T-cell (primary cell): Measurements from ENCODE around the gene CDH13. TPM values are rescaled to one million over a fixed set of nuclear protein-coding genes. Genes with fewer than 3 reads are reported as not detected.

Source experiments
- ATAC-seq, 4 experiments: fragments of 200-7000 bp in 3 of 4; fragments of 150-1000 bp in 1 of 4; cut with Tn5 transposase; replicated peaks in 1 of 4; 1 replicate in 3 of 4; 2 replicates in 1 of 4; pipeline ENCODE4 v1.10.0; 2021; ENCODE audit warnings: moderate library complexity in 3 of 4, mild to moderate bottlenecking in 2 of 4, moderate number of reproducible peaks in 1 of 4
- CTCF ChIA-PET, 2 donors: fragments of 300-600 bp; sonication (Branson Sonifier 250); formaldehyde crosslinking; loops; one replicate each; lab custom pipeline; 2022; ENCODE audit warnings: antibody characterized with exemption in 2 of 2; lab: Charles Lee
- POLR2A ChIA-PET, 2 donors: fragments of 300-600 bp; sonication (Branson Sonifier 250); formaldehyde crosslinking; loops; one replicate each; lab custom pipeline; 2022; ENCODE audit warnings: antibody characterized with exemption in 2 of 2; lab: Charles Lee
- DNase-seq, 35 experiments: peaks; one replicate each; pipeline versions ENCODE4 v3.0.0 to v3.0.0-alpha.2; 2013 to 2023
- H3K27ac ChIP-seq: one replicate; pipeline ENCODE4 v1.5.1; 2013; ENCODE audit warnings: low read length
- H3K27me3 ChIP-seq, 2 experiments: replicated peaks in 1 of 2; 1 replicate in 1 of 2; 2 replicates in 1 of 2; pipeline versions ENCODE4 v1.6.1 to v1.7.0; 2013; ENCODE audit warnings: low read length in 1 of 2, mixed read lengths in 1 of 2; ENCODE audit not compliant: control insufficient read depth in 2 of 2, insufficient read depth in 2 of 2; ENCODE audit errors: extremely low read depth in 1 of 2
- H3K36me3 ChIP-seq, 2 donors: 1 replicate in 1 of 2; 2 replicates in 1 of 2; pipeline versions ENCODE4 v1.6.1 to v1.7.0; 2013; ENCODE audit warnings: low read length in 1 of 2; ENCODE audit not compliant: control insufficient read depth in 2 of 2, insufficient read depth in 1 of 2; ENCODE audit errors: extremely low read depth in 1 of 2
- H3K4me1 ChIP-seq, 2 experiments: 1 replicate in 1 of 2; 2 replicates in 1 of 2; pipeline versions ENCODE4 v1.6.1 to v1.7.0; 2013; ENCODE audit warnings: low read length in 2 of 2, mixed read lengths in 1 of 2; ENCODE audit not compliant: insufficient read depth in 2 of 2, control insufficient read depth in 1 of 2; ENCODE audit errors: extremely low read depth in 1 of 2
- H3K4me3 ChIP-seq, 2 donors: 1 replicate in 1 of 2; 2 replicates in 1 of 2; pipeline versions ENCODE4 v1.5.1 to v1.7.0; 2013; ENCODE audit warnings: mild to moderate bottlenecking in 2 of 2, low read length in 1 of 2, moderate library complexity in 1 of 2; ENCODE audit not compliant: control insufficient read depth in 1 of 2; ENCODE audit errors: extremely low read depth in 1 of 2
- H3K9me3 ChIP-seq: 2 replicates; pipeline ENCODE4 v1.7.0; 2013
- H3K27ac Mint-ChIP-seq, 2 donors: one replicate each; pipeline ENCODE4 v1.8.0; 2020 to 2021; ENCODE audit warnings: mild to moderate bottlenecking in 2 of 2, mixed read lengths in 2 of 2
- H3K27me3 Mint-ChIP-seq, 2 donors: one replicate each; pipeline ENCODE4 v1.8.0; 2021 to 2022; ENCODE audit warnings: mixed read lengths in 2 of 2
- H3K36me3 Mint-ChIP-seq: one replicate; pipeline ENCODE4 v1.8.0; 2021; ENCODE audit warnings: mixed read lengths
- H3K4me1 Mint-ChIP-seq, 3 donors: one replicate each; pipeline ENCODE4 v1.8.0; 2020 to 2022; ENCODE audit warnings: mixed read lengths in 3 of 3, mild to moderate bottlenecking in 1 of 3
- H3K4me3 Mint-ChIP-seq, 3 donors: one replicate each; pipeline ENCODE4 v1.8.0; 2020 to 2022; ENCODE audit warnings: mild to moderate bottlenecking in 3 of 3, mixed read lengths in 3 of 3, moderate library complexity in 3 of 3
- H3K9me3 Mint-ChIP-seq, 3 donors: one replicate each; pipeline ENCODE4 v1.8.0; 2020 to 2022; ENCODE audit warnings: mixed read lengths in 3 of 3
- WGBS: methylation state at CpG from one replicate; pipeline ENCODE4 v1.1.5; 2013; ENCODE audit warnings: missing lambda C conversion rate; ENCODE audit not compliant: insufficient coverage; 5-methylcytosine and 5-hydroxymethylcytosine counted together
- total RNA-seq, 35 experiments: library from RNA in 6 of 35; stranded (reverse) in 6 of 35; fragments of 120-200 nt in 1 of 35; gene quantifications; one replicate each; pipeline versions ENCODE4 v1.2.1 to v1.2.4 and lab custom pipeline; 2013 to 2026

The CDH13 gene
- total RNA-seq, 5 donors from 2014 or later (not counting 1 experiment from before 2014, with no cell fraction given) = not detected

DNA sequence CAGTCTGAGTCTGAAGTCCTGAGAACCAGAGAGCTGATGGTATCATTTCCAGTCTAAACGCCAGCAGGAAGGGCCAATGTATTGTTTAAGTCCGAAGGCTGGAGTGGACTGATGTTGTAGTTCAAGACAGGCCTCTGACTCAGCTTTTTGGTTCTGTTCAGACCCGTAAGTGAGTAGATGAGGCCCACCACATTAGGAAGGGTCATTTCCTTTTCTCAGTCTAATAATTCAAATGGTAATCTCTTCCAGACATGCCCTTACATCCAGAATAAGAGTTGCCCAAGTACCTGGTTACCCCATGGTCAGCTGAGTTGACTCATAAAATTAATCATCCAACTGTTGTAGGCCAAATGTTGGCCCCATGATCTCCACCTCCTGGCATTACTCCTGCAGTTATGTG, 738.4 kb downstream of the CDH13 start:
- H3K4me3 Mint-ChIP-seq = no peak overlapping the region
- Histone ChIP-seq H3K4me3 (no peak overlapping the region), H3K4me1 (no peaks in the 10 kb centered on the region), H3K27ac (no peak overlapping the region), H3K27me3 (no peaks in the 10 kb centered on the region), H3K36me3 (no peaks in the 10 kb centered on the region), H3K9me3 (no peaks in the 10 kb centered on the region)
- no peaks in the 10 kb centered on the region for H3K4me1 Mint-ChIP-seq
- ATAC-seq = no peak
- ChIA-PET POLR2A (no interaction called here), CTCF (no interaction called here)
- peaks cover 0 to 9% (median 6%) of the 10 kb centered on the region in 3 donors for H3K9me3 Mint-ChIP-seq
- H3K36me3 Mint-ChIP-seq = no peaks in the 10 kb centered on the region
- peaks cover 0 to 3% of the 10 kb centered on the region in 2 donors for H3K27me3 Mint-ChIP-seq
- no CpG with 5 or more reads among the region's 3 CpGs for WGBS
- H3K27ac Mint-ChIP-seq = no peak overlapping the region
- DNase-seq = no peak

DNA sequence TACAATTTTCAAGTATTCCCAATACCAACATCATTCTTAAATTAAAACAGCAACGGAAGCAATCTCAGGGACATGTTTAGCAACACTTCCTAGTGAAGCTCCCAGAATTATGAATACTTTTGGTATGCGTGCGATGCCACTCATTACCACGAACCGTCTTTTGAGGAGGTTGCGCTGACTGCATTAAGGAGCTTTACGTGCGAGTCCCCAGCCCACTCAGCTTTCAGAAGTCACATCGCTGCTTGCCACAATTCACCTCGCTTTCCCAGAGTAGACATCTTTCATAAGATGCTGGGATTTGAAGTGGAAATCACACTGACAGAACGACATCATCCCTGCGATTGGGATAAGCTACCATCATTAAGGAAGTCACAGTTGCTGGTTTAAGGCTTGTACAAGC, 739.5 kb downstream of the CDH13 start:
- no CpG with 5 or more reads among the region's 12 CpGs for WGBS

DNA sequence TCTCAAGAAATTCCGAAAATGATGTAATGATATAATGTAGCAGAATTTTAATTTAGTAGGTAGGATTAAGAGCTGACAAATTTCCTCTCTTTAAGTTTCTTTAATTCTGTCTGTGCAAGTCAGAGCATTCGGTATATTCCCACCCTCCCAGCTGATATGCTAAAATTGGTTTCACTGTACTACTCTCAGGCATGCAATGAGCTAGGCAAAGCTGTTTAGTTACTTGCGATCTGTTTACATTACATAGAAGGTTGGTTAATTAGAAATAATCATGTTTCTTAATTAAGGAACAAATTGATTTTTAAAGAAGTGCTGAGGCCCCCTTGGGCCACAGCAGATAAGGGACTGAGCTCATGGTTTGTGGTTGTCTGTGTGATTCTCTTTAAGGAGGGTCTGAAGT, 748.2 kb downstream of the CDH13 start:
- no peaks in the 10 kb centered on the region for H3K4me1 Mint-ChIP-seq
- CTCF ChIA-PET = no interaction called here
- WGBS = 100% methylated on average over 1 of the region's 3 CpGs

More for the DNA sequence above, 739.5 kb downstream of the CDH13 start:
- Histone ChIP-seq H3K36me3 (no peaks in the 10 kb centered on the region), H3K27ac (no peak overlapping the region), H3K4me3 (no peak overlapping the region), H3K9me3 (no peaks in the 10 kb centered on the region), H3K4me1 (no peaks in the 10 kb centered on the region), H3K27me3 (no peaks in the 10 kb centered on the region)
- ChIA-PET CTCF (no interaction called here), POLR2A (no interaction called here)
- no peak overlapping the region for H3K27ac Mint-ChIP-seq
- H3K4me1 Mint-ChIP-seq = no peaks in the 10 kb centered on the region
- H3K9me3 Mint-ChIP-seq = peaks cover 0 to 13% (median 6%) of the 10 kb centered on the region in 3 donors
- H3K36me3 Mint-ChIP-seq = no peaks in the 10 kb centered on the region
- DNase-seq (no peak), ATAC-seq (no peak)
- peaks cover 0 to 4% of the 10 kb centered on the region in 2 donors for H3K27me3 Mint-ChIP-seq
- no peak overlapping the region for H3K4me3 Mint-ChIP-seq

GRCh38 chr16:83389751-83390150, 763.0 kb downstream of the CDH13 start:
- ATAC-seq (no peak), DNase-seq (no peak)
- no peak overlapping the region for H3K27ac Mint-ChIP-seq
- H3K27me3 Mint-ChIP-seq = no peaks in the 10 kb centered on the region
- Histone ChIP-seq H3K36me3 (no peaks in the 10 kb centered on the region), H3K4me1 (no peaks in the 10 kb centered on the region), H3K27me3 (peaks cover 0 to 2% of the 10 kb centered on the region in 2 experiments), H3K27ac (no peak overlapping the region), H3K4me3 (no peak overlapping the region), H3K9me3 (no peaks in the 10 kb centered on the region)
- H3K36me3 Mint-ChIP-seq = no peaks in the 10 kb centered on the region
- POLR2A ChIA-PET = no interaction called here
- no peak overlapping the region for H3K4me3 Mint-ChIP-seq
- peaks cover 15 to 20% (median 15%) of the 10 kb centered on the region in 3 donors for H3K9me3 Mint-ChIP-seq
- 34% methylated on average over 2 of the region's 3 CpGs for WGBS
- CTCF ChIA-PET = no interaction called here
- H3K4me1 Mint-ChIP-seq = no peaks in the 10 kb centered on the region

More for the DNA sequence above, 748.2 kb downstream of the CDH13 start:
- no peaks in the 10 kb centered on the region for H3K4me1 ChIP-seq
- Mint-ChIP-seq H3K9me3 (peaks cover 0 to 17% (median 6%) of the 10 kb centered on the region in 3 donors), H3K4me3 (no peak overlapping the region), H3K36me3 (no peaks in the 10 kb centered on the region), H3K27me3 (peaks cover 0 to 3% of the 10 kb centered on the region in 2 donors), H3K27ac (no peak overlapping the region)
- ATAC-seq (no peak), DNase-seq (no peak)
- no peaks in the 10 kb centered on the region for H3K36me3 ChIP-seq
- H3K4me3 ChIP-seq = no peak overlapping the region
- no peak overlapping the region for H3K27ac ChIP-seq
- no peaks in the 10 kb centered on the region for H3K9me3 ChIP-seq
- POLR2A ChIA-PET = no interaction called here
- no peaks in the 10 kb centered on the region for H3K27me3 ChIP-seq

DNA sequence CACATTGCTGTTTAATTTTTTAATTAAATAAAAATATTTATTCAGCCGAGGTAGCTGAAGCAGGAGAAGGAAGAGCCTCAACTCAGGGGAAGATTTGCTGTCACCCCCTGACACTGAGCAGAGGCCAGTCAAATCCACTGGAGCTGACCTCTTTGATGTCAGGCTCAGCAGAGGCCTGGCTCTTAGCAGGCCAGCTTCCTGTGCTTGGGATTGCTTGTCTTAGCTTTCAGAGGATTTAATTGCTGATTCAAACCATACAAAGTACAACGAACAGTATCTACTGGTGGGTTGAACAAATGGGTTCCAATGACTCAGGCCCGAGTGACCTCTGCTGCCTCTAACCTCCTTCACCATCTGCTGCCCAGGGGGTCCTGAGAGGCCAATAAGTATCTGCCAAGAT, 764.0 kb downstream of the CDH13 start:
- peaks cover 15 to 22% (median 15%) of the 10 kb centered on the region in 3 donors for H3K9me3 Mint-ChIP-seq
- no peak for ATAC-seq
- no peaks in the 10 kb centered on the region for H3K4me1 Mint-ChIP-seq
- no peak overlapping the region for H3K27ac Mint-ChIP-seq
- H3K9me3 ChIP-seq = no peaks in the 10 kb centered on the region
- H3K4me1 ChIP-seq = no peaks in the 10 kb centered on the region
- H3K27ac ChIP-seq = no peak overlapping the region
- no peaks in the 10 kb centered on the region for H3K36me3 Mint-ChIP-seq
- no peak overlapping the region for H3K4me3 Mint-ChIP-seq
- no peak overlapping the region for H3K4me3 ChIP-seq
- no peaks in the 10 kb centered on the region for H3K27me3 Mint-ChIP-seq
- 36% methylated on average over 3 of the region's 3 CpGs for WGBS
- POLR2A ChIA-PET = no interaction called here
- peaks cover 0 to 2% of the 10 kb centered on the region in 2 experiments for H3K27me3 ChIP-seq
- no peaks in the 10 kb centered on the region for H3K36me3 ChIP-seq
- CTCF ChIA-PET = no interaction called here
- DNase-seq = no peak

- H3K27ac ChIP-seq = no peak overlapping the region
- CTCF ChIA-PET = no interaction called here
- no peaks in the 10 kb centered on the region for H3K4me1 ChIP-seq
These were observed 766.0 kb downstream of the CDH13 start for GRCh38 chr16:83392743-83393142.

More at GRCh38 chr16:83392743-83393142, 766.0 kb downstream of the CDH13 start:
- WGBS = 94% methylated on average over 4 of the region's 4 CpGs
- Mint-ChIP-seq H3K36me3 (no peaks in the 10 kb centered on the region), H3K4me1 (no peaks in the 10 kb centered on the region), H3K4me3 (no peak overlapping the region), H3K27ac (no peak overlapping the region), H3K9me3 (peaks cover 15 to 31% (median 19%) of the 10 kb centered on the region in 3 donors), H3K27me3 (no peaks in the 10 kb centered on the region)
- POLR2A ChIA-PET = no interaction called here
- H3K27me3 ChIP-seq = peaks cover 0 to 2% of the 10 kb centered on the region in 2 experiments
- DNase-seq (no peak), ATAC-seq (no peak)
- no peak overlapping the region for H3K4me3 ChIP-seq
- no peaks in the 10 kb centered on the region for H3K9me3 ChIP-seq
- no peaks in the 10 kb centered on the region for H3K36me3 ChIP-seq
